Thyroid gland (tissue), 4 donors: Measurements from ENCODE around the gene SCN1B. TPM values are rescaled to one million over a fixed set of nuclear protein-coding genes. Genes with fewer than 3 reads are reported as not detected.
"Not testable (repeated sequence)": the region's sequence is repeated elsewhere in the genome, so short reads cannot be mapped to it uniquely, and the experiment has no call there.

Experiments used
- DNase-seq, 2 donors: peaks; one replicate each; pipeline ENCODE4 v3.0.0-alpha.2; 2019
- H3K27ac ChIP-seq, 3 donors: fragments of 200-600 bp; sonication (generic); 1 replicate in 2 of 3; 2 replicates in 1 of 3; pipeline ENCODE4 v1.5.1; 2016 to 2019; ENCODE audit warnings: mild to moderate bottlenecking in 1 of 3, moderate library complexity in 1 of 3
- H3K27me3 ChIP-seq: fragments of 200-600 bp; sonication (generic); one replicate; pipeline ENCODE4 v1.5.1; 2019
- H3K36me3 ChIP-seq, 2 donors: fragments of 200-600 bp; sonication (generic); one replicate each; pipeline ENCODE4 v1.5.1; 2016 to 2019
- H3K4me1 ChIP-seq, 2 donors: fragments of 200-600 bp; sonication (generic); one replicate each; pipeline ENCODE4 v1.5.1; 2017 to 2019
- H3K4me3 ChIP-seq, 3 donors: fragments of 200-600 bp; sonication (generic); replicated peaks in 1 of 3; 1 replicate in 2 of 3; 2 replicates in 1 of 3; pipeline ENCODE4 v1.5.1; 2016; ENCODE audit warnings: mild to moderate bottlenecking in 1 of 3
- H3K9me3 ChIP-seq: fragments of 200-600 bp; sonication (generic); one replicate; pipeline ENCODE4 v1.5.1; 2017
- CTCF ChIP-seq, 6 experiments: fragments of 200-600 bp in 3 of 6; fragments of 450-650 bp in 3 of 6; sonication (generic) in 3 of 6; IDR thresholded peaks; one replicate each; pipeline ENCODE4 v1.5.1; 2016 to 2019; ENCODE audit warnings: antibody characterized with exemption in 6 of 6, mild to moderate bottlenecking in 2 of 6, inconsistent platforms in 1 of 6, moderate library complexity in 1 of 6
- POLR2A ChIP-seq, 2 donors: fragments of 450-650 bp; IDR thresholded peaks; one replicate each; pipeline ENCODE4 v1.6.1; 2017; ENCODE audit warnings: antibody characterized with exemption in 2 of 2, mild to moderate bottlenecking in 2 of 2, moderate library complexity in 1 of 2
- WGBS, 2 donors: methylation state at CpG; one replicate each; pipeline ENCODE4 v1.1.5; 2017; 5-methylcytosine and 5-hydroxymethylcytosine counted together
- intact Hi-C: fragments of 100-400 bp; cut with DNase I; formaldehyde crosslinking; loops from one replicate; pipeline ENCODE4 v1.15.1; 2023
- total RNA-seq, 4 donors: library from RNA; depleted of rRNA; stranded (reverse); fragments of >200 nt; gene quantifications; one replicate each; pipeline ENCODE4 v1.2.3, GENCODE V29; 2016

The SCN1B gene
- total RNA-seq, 4 donors from 2014 or later, result 5.7 to 19.6 (median 10.1) TPM

- WGBS, 2 donors, result 88 to 95% methylated on average over 8 of the region's 8 CpGs
- Histone ChIP-seq H3K27ac (no peak overlapping the region), H3K4me1 (peaks cover 0 to 11% of the 10 kb centered on the region in 2 donors), H3K27me3 (no peaks in the 10 kb centered on the region), H3K4me3 (no peak overlapping the region), H3K9me3 (no peaks in the 10 kb centered on the region), H3K36me3 (no peaks in the 10 kb centered on the region)
- DNase-seq, result no peak
- no peak for TF ChIP-seq POLR2A (IDR thresholded peaks at IDR 0.05)
- TF ChIP-seq CTCF (IDR thresholded peaks at IDR 0.05), result no peak
- intact Hi-C loops, result no loop called here
These were observed 38.5 kb upstream of the SCN1B start for GRCh38 chr19:34991542-34992333.

GRCh38 chr19:34992582-34992981 is 37.7 kb upstream of the SCN1B start:
- H3K27ac ChIP-seq, H3K36me3 ChIP-seq, DNase-seq, intact Hi-C loops, H3K27me3 ChIP-seq, H3K9me3 ChIP-seq, H3K4me3 ChIP-seq: not testable (repeated sequence)
- H3K4me1 ChIP-seq, result peaks cover 0 to 11% of the 10 kb centered on the region in 2 donors
- 82 to 92% methylated on average over 7 of the region's 7 CpGs for WGBS, 2 donors

- Histone ChIP-seq H3K27me3 (no peaks in the 10 kb centered on the region), H3K9me3 (no peaks in the 10 kb centered on the region), H3K4me3 (no peak overlapping the region), H3K4me1 (peaks cover 8 to 25% of the 10 kb centered on the region in 2 donors), H3K27ac (peak overlapping the region in 2 of 3 donors; percentile 51 to 53), H3K36me3 (no peaks in the 10 kb centered on the region)
- TF ChIP-seq POLR2A (IDR thresholded peaks at IDR 0.05) (no peak), CTCF (IDR thresholded peaks at IDR 0.05) (no peak)
- WGBS, 2 donors, result 86 to 91% methylated on average over 9 of the region's 9 CpGs
- intact Hi-C loops, result no loop called here
- DNase-seq, result no peak
These were observed 36.0 kb upstream of the SCN1B start for GRCh38 chr19:34994286-34994642.

- Histone ChIP-seq H3K27me3 (no peaks in the 10 kb centered on the region), H3K9me3 (no peaks in the 10 kb centered on the region), H3K4me3 (no peak overlapping the region), H3K27ac (peak overlapping the region; percentile 3 to 53 (median 51)), H3K4me1 (peaks cover 14 to 29% of the 10 kb centered on the region in 2 donors), H3K36me3 (no peaks in the 10 kb centered on the region)
- DNase-seq, result no peak
- intact Hi-C loops, result no loop called here
- WGBS, 2 donors, result 67 to 90% methylated on average over 15 of the region's 17 CpGs
- TF ChIP-seq CTCF (IDR thresholded peaks at IDR 0.05), result no peak
These were observed 35.4 kb upstream of the SCN1B start for GRCh38 chr19:34994643-34995541.

GRCh38 chr19:34995551-34995950 is 34.7 kb upstream of the SCN1B start:
- peaks cover 15 to 29% of the 10 kb centered on the region in 2 donors for H3K4me1 ChIP-seq
- H3K4me3 ChIP-seq, result no peak overlapping the region
- peak overlapping the region in 2 of 3 donors; percentile 51 to 53 for H3K27ac ChIP-seq
- no peaks in the 10 kb centered on the region for H3K9me3 ChIP-seq
- intact Hi-C loops, result no loop called here
- TF ChIP-seq POLR2A (IDR thresholded peaks at IDR 0.05) (no peak), CTCF (IDR thresholded peaks at IDR 0.05) (no peak)
- 93 to 95% methylated on average over 8 of the region's 8 CpGs for WGBS, 2 donors
- no peaks in the 10 kb centered on the region for H3K27me3 ChIP-seq
- no peaks in the 10 kb centered on the region for H3K36me3 ChIP-seq
- no peak for DNase-seq
